Fibroblast of villous mesenchyme (primary cell): ENCODE data around the gene BRD3. TPM values are rescaled to one million over a fixed set of nuclear protein-coding genes. Genes with fewer than 3 reads are reported as not detected.

Experiments used
- DNase-seq: peaks from one replicate; pipeline ENCODE4 v3.0.0-alpha.2; 2010; ENCODE audit warnings: low read depth
- H3K4me3 ChIP-seq: 2 replicates; pipeline ENCODE4 v1.5.1; 2011; ENCODE audit warnings: low read depth, mild to moderate bottlenecking, low read length
- total RNA-seq: library from RNA; depleted of rRNA; stranded (reverse); fragments of >200 nt; gene quantifications from 2 replicates; pipeline ENCODE4 v1.2.3, GENCODE V29; 2012
- TF ChIP-seq, protein P1 (sequence below): IDR thresholded peaks from 2 replicates; pipeline ENCODE4 v1.5.1; 2012; ENCODE audit warnings: low read depth, mild to moderate bottlenecking, low read length; ENCODE audit not compliant: insufficient read depth

Gene BRD3
- total RNA-seq, 1 donor, result 5.2 TPM

- H3K4me3 ChIP-seq, result no peak overlapping the region
- DNase-seq, result no peak
- TF ChIP-seq, protein P1, sequence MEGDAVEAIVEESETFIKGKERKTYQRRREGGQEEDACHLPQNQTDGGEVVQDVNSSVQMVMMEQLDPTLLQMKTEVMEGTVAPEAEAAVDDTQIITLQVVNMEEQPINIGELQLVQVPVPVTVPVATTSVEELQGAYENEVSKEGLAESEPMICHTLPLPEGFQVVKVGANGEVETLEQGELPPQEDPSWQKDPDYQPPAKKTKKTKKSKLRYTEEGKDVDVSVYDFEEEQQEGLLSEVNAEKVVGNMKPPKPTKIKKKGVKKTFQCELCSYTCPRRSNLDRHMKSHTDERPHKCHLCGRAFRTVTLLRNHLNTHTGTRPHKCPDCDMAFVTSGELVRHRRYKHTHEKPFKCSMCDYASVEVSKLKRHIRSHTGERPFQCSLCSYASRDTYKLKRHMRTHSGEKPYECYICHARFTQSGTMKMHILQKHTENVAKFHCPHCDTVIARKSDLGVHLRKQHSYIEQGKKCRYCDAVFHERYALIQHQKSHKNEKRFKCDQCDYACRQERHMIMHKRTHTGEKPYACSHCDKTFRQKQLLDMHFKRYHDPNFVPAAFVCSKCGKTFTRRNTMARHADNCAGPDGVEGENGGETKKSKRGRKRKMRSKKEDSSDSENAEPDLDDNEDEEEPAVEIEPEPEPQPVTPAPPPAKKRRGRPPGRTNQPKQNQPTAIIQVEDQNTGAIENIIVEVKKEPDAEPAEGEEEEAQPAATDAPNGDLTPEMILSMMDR, result no peak
Observed at GRCh38 chr9:134053941-134054761, 13.7 kb downstream of the BRD3 start.

- no peak overlapping the region for H3K4me3 ChIP-seq
- DNase-seq, result no peak
- TF ChIP-seq, protein P1, result no peak
Observed at GRCh38 chr9:134053401-134053871, 14.4 kb downstream of the BRD3 start.

DNA sequence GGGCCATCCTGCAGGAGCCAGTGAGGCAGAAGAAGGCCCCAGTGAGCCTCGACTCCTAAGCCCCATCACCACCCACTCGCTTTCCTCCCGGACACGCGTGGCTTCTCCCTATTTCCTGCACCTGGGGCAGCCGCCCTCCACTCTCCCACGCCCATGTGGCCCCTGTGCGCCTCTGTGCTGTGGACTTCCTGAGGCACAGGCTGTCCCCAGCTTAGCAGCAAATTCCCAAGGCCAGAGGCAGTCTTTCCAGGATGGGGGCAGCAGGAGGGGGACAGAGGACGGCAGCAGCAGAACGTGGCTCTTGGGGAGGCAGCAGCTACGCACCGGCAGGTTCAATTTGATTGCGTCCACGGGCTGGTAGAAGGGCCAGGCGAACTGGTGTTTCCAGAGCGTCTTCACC lies 14.9 kb downstream of the BRD3 start:
- TF ChIP-seq, protein P1, result no peak
- H3K4me3 ChIP-seq, result no peak overlapping the region
- no peak for DNase-seq

GRCh38 chr9:134052491-134052890 lies 15.3 kb downstream of the BRD3 start:
- TF ChIP-seq, protein P1, result no peak
- DNase-seq, result no peak
- H3K4me3 ChIP-seq, result no peak overlapping the region

DNA sequence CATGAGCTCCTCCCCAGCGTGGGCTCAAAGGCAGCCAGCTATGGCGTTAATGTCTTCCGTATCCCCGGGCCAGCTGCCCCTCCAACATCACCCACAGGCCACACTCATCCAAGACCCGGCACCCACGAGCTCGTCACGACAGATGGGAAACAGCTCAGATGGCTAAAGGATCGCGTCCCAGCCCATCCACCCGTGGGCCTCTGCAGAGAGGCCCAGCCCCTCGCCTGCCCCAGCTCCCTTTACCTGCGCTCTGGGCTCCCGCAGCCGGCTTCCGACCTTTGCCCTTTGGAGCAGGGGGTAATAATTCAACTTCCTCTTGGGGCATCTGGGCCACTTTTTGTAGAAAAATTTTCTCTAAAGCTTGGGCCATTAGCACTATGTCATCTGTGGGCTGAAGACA lies 16.5 kb downstream of the BRD3 start:
- TF ChIP-seq, protein P1, result no peak
- DNase-seq, result no peak

DNA sequence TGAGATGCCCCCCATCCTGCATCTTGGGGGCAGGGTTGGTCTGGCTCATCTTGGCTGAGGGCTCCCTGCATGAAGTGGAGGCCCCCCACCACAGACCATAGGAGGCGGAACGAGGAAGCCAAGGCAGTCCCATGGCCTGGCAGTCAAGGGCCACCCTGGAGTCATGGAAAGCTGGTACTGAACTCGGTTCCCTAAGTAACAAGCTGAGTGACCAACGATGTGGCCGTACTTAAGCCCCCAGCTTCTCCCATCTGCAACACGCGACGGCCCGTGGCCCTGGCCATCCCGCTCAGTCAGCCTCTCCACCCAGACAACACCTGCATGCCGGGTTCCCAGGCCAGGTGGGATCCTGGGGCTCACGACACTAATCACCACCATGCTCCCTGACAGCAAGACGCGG lies 17.1 kb downstream of the BRD3 start:
- no peak for DNase-seq
- TF ChIP-seq, protein P1, result no peak
- no peak overlapping the region for H3K4me3 ChIP-seq

More for the DNA sequence above, 16.5 kb downstream of the BRD3 start:
- no peak overlapping the region for H3K4me3 ChIP-seq
